AG04449 (cell line): ENCODE measurements around the gene RTCA.

Experiments used
- CTCF ChIA-PET: fragments of 350-600 bp; formaldehyde crosslinking; extraction: SDS; loops from one replicate; lab custom pipeline; 2021; ENCODE audit warnings: antibody characterized with exemption; lab: Yijun Ruan, JAX
- POLR2A ChIA-PET: fragments of 400-600, 350-600 bp; formaldehyde crosslinking; extraction: SDS; loops from one replicate; lab custom pipeline; 2020; ENCODE audit warnings: antibody characterized with exemption, inconsistent platforms; lab: Yijun Ruan, JAX
- DNase-seq: peaks from one replicate; pipeline ENCODE4 v3.0.0-alpha.2; 2010; ENCODE audit warnings: low read depth, low spot score
- H3K4me3 ChIP-seq: 2 replicates; pipeline ENCODE4 v1.5.1; 2011; ENCODE audit warnings: low read depth, mild to moderate bottlenecking, control low read depth, low read length
- CTCF ChIP-seq: IDR thresholded peaks from one replicate; pipeline ENCODE4 v1.5.1; 2011; ENCODE audit warnings: mild to moderate bottlenecking, moderate library complexity, low read length, control low read depth, inconsistent platforms; ENCODE audit not compliant: insufficient read depth; ENCODE audit errors: missing control alignments

The RTCA gene

GRCh38 chr1:100265931-100266740 lies at the start of gene RTCA:
RTCA (plus strand) TSS chr1:100266216; CDS start chr1:100266376, 160 bp downstream.
- no peak for TF ChIP-seq CTCF
- ChIA-PET POLR2A (interaction anchor here (0.6 to 2.1 kb wide), 5 partner anchors 9 to 86 kb away, joined by 3 to 11 read pairs (median 3); partner anchors contain the start of gene DBT), CTCF (interaction anchor here (0.7 to 3.0 kb wide), 7 partner anchors 9 to 466 kb away, joined by 3 to 16 read pairs (median 4); partner anchors contain the start of gene CDC14A)
- peak within 1 kb of the TSS; percentile 90 for H3K4me3 ChIP-seq
- peak; percentile 54 for DNase-seq

GRCh38 chr1:100217834-100218233 lies 48.2 kb upstream of the RTCA start:
- TF ChIP-seq CTCF, result no peak
- ChIA-PET POLR2A (no interaction called here), CTCF (interaction anchor here (1.3 kb wide), 1 partner anchor 17 kb away, joined by 3 read pairs; no protein-coding TSS in a partner anchor)
- no peak for DNase-seq
- H3K4me3 ChIP-seq, result no peak overlapping the region

GRCh38 chr1:100219457-100219856 lies 46.6 kb upstream of the RTCA start:
- no peak for DNase-seq
- H3K4me3 ChIP-seq, result no peak overlapping the region
- ChIA-PET CTCF (no interaction called here), POLR2A (no interaction called here)
- no peak for TF ChIP-seq CTCF

GRCh38 chr1:100219883-100220282 lies 46.1 kb upstream of the RTCA start:
- CTCF ChIA-PET, result no interaction called here
- TF ChIP-seq CTCF, result no peak
- no peak for DNase-seq
- no peak overlapping the region for H3K4me3 ChIP-seq
- POLR2A ChIA-PET, result no interaction called here

- ChIA-PET CTCF (no interaction called here), POLR2A (no interaction called here)
- no peak for DNase-seq
- no peak for TF ChIP-seq CTCF
- H3K4me3 ChIP-seq, result no peak overlapping the region
Measured at GRCh38 chr1:100222428-100222827, 43.6 kb upstream of the RTCA start.

- no peak for DNase-seq
- ChIA-PET CTCF (no interaction called here), POLR2A (no interaction called here)
- TF ChIP-seq CTCF, result no peak
- no peak overlapping the region for H3K4me3 ChIP-seq
Measured at GRCh38 chr1:100229681-100230443, 36.2 kb upstream of the RTCA start.
